Trophoblast cell (in vitro differentiated cells and primary cell): ENCODE data around the gene HAX1.
A peak's percentile ranks its signal among the peaks of the same experiment; 100 is the strongest.
"Not testable (repeated sequence)": the region's sequence is repeated elsewhere in the genome, so short reads cannot be mapped to it uniquely, and the experiment has no call there.

Experiments
- DNase-seq, 2 donors: peaks; one replicate each; pipeline ENCODE4 v3.0.0-alpha.2; 2016
- H2AFZ ChIP-seq: 2 replicates; pipeline ENCODE4 v1.6.1; 2013; ENCODE audit warnings: low read length, moderate library complexity, mild to moderate bottlenecking; ENCODE audit not compliant: insufficient read depth, poor library complexity
- H2AK5ac ChIP-seq: 2 replicates; pipeline ENCODE4 v1.6.1; 2013; ENCODE audit warnings: mild to moderate bottlenecking, low read length
- H2BK120ac ChIP-seq: 2 replicates; pipeline ENCODE4 v1.6.1; 2013; ENCODE audit warnings: low read length, mild to moderate bottlenecking, moderate library complexity; ENCODE audit not compliant: insufficient read depth, poor library complexity
- H2BK12ac ChIP-seq: 2 replicates; pipeline ENCODE4 v1.6.1; 2013; ENCODE audit warnings: mild to moderate bottlenecking, low read length, moderate library complexity
- H2BK5ac ChIP-seq: 2 replicates; pipeline ENCODE4 v1.6.1; 2013; ENCODE audit warnings: low read length, low read depth, moderate library complexity, mild to moderate bottlenecking; ENCODE audit not compliant: poor library complexity
- H3K14ac ChIP-seq: 2 replicates; pipeline ENCODE4 v1.6.1; 2013; ENCODE audit warnings: mild to moderate bottlenecking, low read length
- H3K18ac ChIP-seq: 2 replicates; pipeline ENCODE4 v1.6.1; 2013; ENCODE audit warnings: mild to moderate bottlenecking, low read length
- H3K23ac ChIP-seq: 2 replicates; pipeline ENCODE4 v1.6.1; 2013; ENCODE audit warnings: low read length
- H3K27ac ChIP-seq: 2 replicates; pipeline ENCODE4 v1.5.1; 2013; ENCODE audit warnings: low read depth, mild to moderate bottlenecking, inconsistent platforms, low read length, moderate library complexity
- H3K27me3 ChIP-seq: 2 replicates; pipeline ENCODE4 v1.6.1; 2013; ENCODE audit warnings: inconsistent platforms, mild to moderate bottlenecking, low read length, moderate library complexity; ENCODE audit not compliant: insufficient read depth
- H3K36me3 ChIP-seq, 2 experiments: 1 replicate in 1 of 2; 2 replicates in 1 of 2; pipeline ENCODE4 v1.6.1; 2013; ENCODE audit warnings: low read length in 2 of 2, mild to moderate bottlenecking in 2 of 2, moderate library complexity in 1 of 2; ENCODE audit not compliant: insufficient read depth in 2 of 2, control insufficient read depth in 1 of 2
- H3K4ac ChIP-seq: 2 replicates; pipeline ENCODE4 v1.6.1; 2013; ENCODE audit warnings: low read depth, mild to moderate bottlenecking, low read length, moderate library complexity
- H3K4me1 ChIP-seq, 2 experiments: 1 replicate in 1 of 2; 2 replicates in 1 of 2; pipeline ENCODE4 v1.6.1; 2013; ENCODE audit warnings: low read length in 2 of 2, mild to moderate bottlenecking in 2 of 2, moderate library complexity in 1 of 2; ENCODE audit not compliant: insufficient read depth in 2 of 2, control insufficient read depth in 1 of 2
- H3K4me2 ChIP-seq: 2 replicates; pipeline ENCODE4 v1.6.1; 2013; ENCODE audit warnings: inconsistent platforms, mild to moderate bottlenecking, low read length, moderate library complexity
- H3K4me3 ChIP-seq: 2 replicates; pipeline ENCODE4 v1.5.1; 2013; ENCODE audit warnings: mild to moderate bottlenecking, low read depth, low read length, inconsistent platforms
- H3K79me1 ChIP-seq: one replicate; pipeline ENCODE4 v1.6.1; 2013; ENCODE audit warnings: low read length
- H3K79me2 ChIP-seq: 2 replicates; pipeline ENCODE4 v1.6.1; 2013; ENCODE audit warnings: low read length, mild to moderate bottlenecking; ENCODE audit not compliant: control insufficient read depth, insufficient read depth, poor library complexity
- H3K9ac ChIP-seq: 2 replicates; pipeline ENCODE4 v1.6.1; 2013; ENCODE audit warnings: mild to moderate bottlenecking, low read length
- H3K9me3 ChIP-seq: 2 replicates; pipeline ENCODE4 v1.6.1; 2013; ENCODE audit warnings: low read depth, mild to moderate bottlenecking, control low read depth, inconsistent platforms, low read length; ENCODE audit not compliant: insufficient read depth
- H4K12ac ChIP-seq: 2 replicates; pipeline ENCODE4 v1.6.1; 2013; ENCODE audit warnings: low read depth, mild to moderate bottlenecking, low read length, moderate library complexity
- H4K8ac ChIP-seq: 2 replicates; pipeline ENCODE4 v1.6.1; 2013; ENCODE audit warnings: low read depth, mild to moderate bottlenecking, low read length, moderate library complexity
- H4K91ac ChIP-seq: one replicate; pipeline ENCODE4 v1.6.1; 2013; ENCODE audit warnings: low read depth, mild to moderate bottlenecking, low read length, moderate library complexity
- WGBS: extraction: QIAGEN DNeasy Blood & Tissue Kit; methylation state at CpG from one replicate; pipeline ENCODE4 v1.1.7; 2013; ENCODE audit warnings: missing lambda C conversion rate; ENCODE audit not compliant: insufficient read length, insufficient coverage; ENCODE audit errors: extremely low coverage; 5-methylcytosine and 5-hydroxymethylcytosine counted together

Gene HAX1

GRCh38 chr1:154231112-154231511 lies 41.3 kb upstream of the HAX1 start:
- WGBS = no CpG with 5 or more reads among the region's 3 CpGs
- H3K23ac ChIP-seq, H3K4me1 ChIP-seq, H2BK5ac ChIP-seq, H2BK12ac ChIP-seq, H2BK120ac ChIP-seq, H3K9ac ChIP-seq, H3K4me3 ChIP-seq, H3K4me2 ChIP-seq, H4K91ac ChIP-seq, H3K14ac ChIP-seq, H3K27ac ChIP-seq, DNase-seq, H2AK5ac ChIP-seq, H4K12ac ChIP-seq, H3K79me1 ChIP-seq, H3K9me3 ChIP-seq, H3K79me2 ChIP-seq, H3K27me3 ChIP-seq, H4K8ac ChIP-seq, H3K18ac ChIP-seq, H2AFZ ChIP-seq: not testable (repeated sequence)
- H3K36me3 ChIP-seq = peaks cover 47 to 70% of the 10 kb centered on the region in 2 experiments
- H3K4ac ChIP-seq = peak overlapping the region; percentile 40

DNA sequence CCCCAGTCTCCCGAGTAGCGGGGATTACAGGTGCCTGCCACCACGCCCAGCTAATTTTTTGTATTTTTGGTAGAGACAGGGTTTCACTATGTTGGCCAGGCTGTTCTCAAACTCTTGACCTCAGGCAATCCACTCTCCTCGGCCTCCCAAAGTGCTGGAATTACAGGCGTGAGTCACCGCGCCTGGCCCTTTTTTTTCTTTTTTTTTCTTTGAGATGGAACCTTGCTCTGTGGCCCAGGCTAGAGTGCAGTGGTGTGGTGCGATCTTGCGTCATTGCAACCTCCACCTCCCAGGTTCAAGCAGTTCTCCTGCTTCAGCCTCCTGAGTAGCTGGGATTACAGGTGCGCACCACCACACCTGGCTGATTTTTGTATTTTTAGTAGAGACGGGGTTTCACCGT lies 39.3 kb upstream of the HAX1 start:
- no CpG with 5 or more reads among the region's 12 CpGs for WGBS
- H3K27me3 ChIP-seq, H3K9ac ChIP-seq, H4K91ac ChIP-seq, H3K79me1 ChIP-seq, H4K12ac ChIP-seq, H3K4me2 ChIP-seq, H2BK5ac ChIP-seq, H2AK5ac ChIP-seq, H3K4ac ChIP-seq, H3K79me2 ChIP-seq, H2AFZ ChIP-seq, H3K18ac ChIP-seq, H3K14ac ChIP-seq, H3K23ac ChIP-seq, H3K4me3 ChIP-seq, H3K27ac ChIP-seq, H2BK12ac ChIP-seq, H4K8ac ChIP-seq, H2BK120ac ChIP-seq, H3K4me1 ChIP-seq, H3K9me3 ChIP-seq: not testable (repeated sequence)
- peak; percentile 83 for DNase-seq
- H3K36me3 ChIP-seq = peaks cover 40 to 70% of the 10 kb centered on the region in 2 experiments

- Histone ChIP-seq H2AK5ac (no peak overlapping the region), H3K4me1 (no peaks in the 10 kb centered on the region), H4K91ac (no peak overlapping the region), H3K9ac (no peak overlapping the region), H3K9me3 (no peaks in the 10 kb centered on the region), H3K4me3 (no peak overlapping the region), H2BK12ac (no peak overlapping the region), H3K27ac (no peak overlapping the region), H3K18ac (no peak overlapping the region), H2BK5ac (no peak overlapping the region), H3K36me3 (peaks cover 26 to 60% of the 10 kb centered on the region in 2 experiments), H3K4me2 (no peak overlapping the region), H2BK120ac (no peak overlapping the region), H3K79me1 (no peaks in the 10 kb centered on the region), H3K27me3 (no peaks in the 10 kb centered on the region), H3K79me2 (peaks cover 3% of the 10 kb centered on the region), H4K12ac (no peak overlapping the region), H4K8ac (no peak overlapping the region), H3K14ac (no peak overlapping the region), H3K4ac (no peak overlapping the region), H3K23ac (no peak overlapping the region), H2AFZ (no peak overlapping the region)
- no peak for DNase-seq
- WGBS = 100% methylated on average over 1 of the region's 4 CpGs
Measured at GRCh38 chr1:154236855-154237254, 35.6 kb upstream of the HAX1 start.

GRCh38 chr1:154237435-154237834 lies 35.0 kb upstream of the HAX1 start:
- H3K14ac ChIP-seq = no peak overlapping the region
- DNase-seq = no peak
- no CpG with 5 or more reads among the region's 2 CpGs for WGBS
- H3K9me3 ChIP-seq = no peaks in the 10 kb centered on the region
- no peak overlapping the region for H2AFZ ChIP-seq
- no peaks in the 10 kb centered on the region for H3K79me1 ChIP-seq
- H3K9ac ChIP-seq = no peak overlapping the region
- H4K8ac ChIP-seq = no peak overlapping the region
- H4K12ac ChIP-seq = no peak overlapping the region
- H3K4ac ChIP-seq = no peak overlapping the region
- H4K91ac ChIP-seq = no peak overlapping the region
- no peak overlapping the region for H3K4me2 ChIP-seq
- H3K36me3 ChIP-seq = peaks cover 24 to 59% of the 10 kb centered on the region in 2 experiments
- H2BK5ac ChIP-seq = no peak overlapping the region
- H3K27ac ChIP-seq = no peak overlapping the region
- no peaks in the 10 kb centered on the region for H3K27me3 ChIP-seq
- H3K4me1 ChIP-seq = no peaks in the 10 kb centered on the region
- no peak overlapping the region for H3K18ac ChIP-seq
- peaks cover 3% of the 10 kb centered on the region for H3K79me2 ChIP-seq
- H3K23ac ChIP-seq = no peak overlapping the region
- H2BK12ac ChIP-seq = no peak overlapping the region
- no peak overlapping the region for H2BK120ac ChIP-seq
- no peak overlapping the region for H3K4me3 ChIP-seq
- no peak overlapping the region for H2AK5ac ChIP-seq
